ENCODE measurements around the gene MTERF4. TPM values are rescaled to one million over a fixed set of nuclear protein-coding genes. Genes with fewer than 3 reads are reported as not detected.

MTERF4 gene
- total RNA-seq, 1 donor from 2014 or later, result 21.5 TPM

GRCh38 chr2:241070811-241071676 is 31.0 kb downstream of the MTERF4 start:
- Mint-ChIP-seq H3K4me3 (ENCODE audit: unreplicated experiment) (no peak overlapping the region), H3K9me3 (ENCODE audit: low read depth) (no peaks in the 10 kb centered on the region), H3K27me3 (ENCODE audit: low read depth) (peaks cover 26% of the 10 kb centered on the region), H3K36me3 (ENCODE audit: low read depth) (peaks cover 2% of the 10 kb centered on the region), H3K4me1 (ENCODE audit: low read depth) (no peaks in the 10 kb centered on the region), H3K27ac (ENCODE audit: unreplicated experiment) (no peak overlapping the region)
- DNase-seq (ENCODE audit: low spot score), result no peak
- TF ChIP-seq CTCF (IDR thresholded peaks at IDR 0.05), result no peak

DNA sequence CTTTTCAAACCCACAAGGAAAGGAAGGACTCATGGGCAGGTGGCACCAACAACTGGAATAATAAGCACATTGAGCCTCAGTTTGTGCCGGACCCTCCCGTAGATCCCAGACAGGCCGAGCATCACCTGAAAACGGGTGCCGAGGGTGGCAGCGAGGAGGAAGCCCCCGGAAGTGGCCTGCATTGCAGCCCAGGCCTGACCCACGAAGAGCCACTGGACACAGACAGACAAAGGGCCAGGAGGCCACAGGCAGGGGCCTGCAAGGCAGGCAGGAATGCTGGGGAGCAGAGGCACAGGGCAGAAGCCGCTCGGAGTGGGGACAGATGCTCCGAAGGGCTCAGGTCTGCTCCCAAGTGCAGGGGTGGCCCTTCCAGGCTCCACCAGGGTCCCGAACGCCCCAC is 31.7 kb downstream of the MTERF4 start:
- no peaks in the 10 kb centered on the region for H3K4me1 Mint-ChIP-seq (ENCODE audit: low read depth)

DNA sequence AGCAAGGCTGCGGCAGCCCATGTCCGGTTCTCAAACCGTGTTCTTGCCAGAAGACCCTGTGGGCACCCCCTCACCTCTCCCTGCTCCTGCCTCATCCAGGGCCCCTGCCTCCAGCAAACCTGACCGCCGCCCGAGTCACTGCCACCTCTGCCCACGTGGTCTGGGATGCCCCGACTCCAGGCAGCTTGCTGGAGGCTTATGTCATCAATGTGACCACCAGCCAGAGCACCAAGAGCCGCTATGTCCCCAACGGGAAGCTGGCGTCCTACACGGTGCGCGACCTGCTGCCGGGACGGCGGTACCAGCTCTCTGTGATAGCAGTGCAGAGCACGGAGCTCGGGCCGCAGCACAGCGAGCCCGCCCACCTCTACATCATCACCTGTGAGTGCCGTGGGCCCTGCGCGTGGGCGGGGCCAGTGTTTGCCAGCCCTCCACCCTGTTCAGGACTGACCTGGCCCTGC is 32.2 kb downstream of the MTERF4 start:
- Mint-ChIP-seq H3K27me3 (ENCODE audit: low read depth) (peaks cover 35% of the 10 kb centered on the region), H3K36me3 (ENCODE audit: low read depth) (no peaks in the 10 kb centered on the region), H3K4me1 (ENCODE audit: low read depth) (no peaks in the 10 kb centered on the region), H3K4me3 (ENCODE audit: unreplicated experiment) (no peak overlapping the region), H3K9me3 (ENCODE audit: low read depth) (no peaks in the 10 kb centered on the region), H3K27ac (ENCODE audit: unreplicated experiment) (no peak overlapping the region)
- peak; percentile 94 for DNase-seq (ENCODE audit: low spot score)
- TF ChIP-seq CTCF (IDR thresholded peaks at IDR 0.05), result no peak

More for the DNA sequence above, 31.7 kb downstream of the MTERF4 start:
- no peak for DNase-seq (ENCODE audit: low spot score)
- no peak for TF ChIP-seq CTCF (IDR thresholded peaks at IDR 0.05)
- Mint-ChIP-seq H3K27ac (ENCODE audit: unreplicated experiment) (no peak overlapping the region), H3K27me3 (ENCODE audit: low read depth) (peaks cover 31% of the 10 kb centered on the region), H3K36me3 (ENCODE audit: low read depth) (peaks cover 2% of the 10 kb centered on the region), H3K9me3 (ENCODE audit: low read depth) (no peaks in the 10 kb centered on the region), H3K4me3 (ENCODE audit: unreplicated experiment) (no peak overlapping the region)

DNA sequence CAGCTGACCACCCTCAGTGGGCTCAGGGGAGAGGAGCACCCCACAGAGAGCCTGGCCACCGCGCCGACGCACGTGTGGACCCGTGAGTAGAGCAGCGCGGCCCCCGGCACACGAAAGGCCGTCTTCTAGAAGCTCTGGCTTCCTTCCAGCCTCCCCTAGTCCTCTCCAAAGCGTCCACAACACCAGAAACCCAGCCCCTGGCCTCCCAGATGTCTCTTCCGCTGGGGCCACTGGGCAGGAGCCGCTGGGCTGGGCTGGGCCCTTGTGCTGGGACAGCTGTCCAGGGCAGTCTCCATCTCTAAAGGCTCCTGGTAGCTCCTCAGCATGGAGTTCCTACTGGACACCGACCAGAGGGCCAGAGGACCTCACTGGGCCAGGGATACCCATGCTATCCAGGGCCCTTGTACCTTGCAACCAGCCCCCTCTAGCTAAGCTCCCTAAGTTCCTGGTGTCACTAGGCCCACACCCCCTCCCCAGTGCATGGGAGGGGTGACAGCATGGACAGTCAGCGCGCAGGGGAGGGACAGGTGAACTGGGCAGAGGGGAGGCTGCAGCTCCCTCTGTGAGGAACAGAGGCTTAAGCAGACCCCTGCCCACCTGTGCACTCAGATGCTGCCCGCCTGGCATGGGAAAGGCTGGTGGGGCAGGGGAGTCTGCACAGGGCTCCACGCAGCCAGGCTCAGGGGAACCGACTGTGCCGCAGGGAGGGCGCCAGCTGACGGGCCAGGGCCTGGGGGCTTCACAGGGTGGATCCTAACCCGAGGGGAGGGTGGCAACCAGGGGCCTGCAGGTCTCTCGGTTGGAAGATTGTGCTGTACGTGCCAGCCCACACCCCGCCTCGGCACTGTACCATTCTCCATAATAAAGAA is 32.9 kb downstream of the MTERF4 start:
- Mint-ChIP-seq H3K27ac (ENCODE audit: unreplicated experiment) (no peak overlapping the region), H3K27me3 (ENCODE audit: low read depth) (peaks cover 37% of the 10 kb centered on the region), H3K4me3 (ENCODE audit: unreplicated experiment) (no peak overlapping the region), H3K4me1 (ENCODE audit: low read depth) (no peaks in the 10 kb centered on the region), H3K36me3 (ENCODE audit: low read depth) (no peaks in the 10 kb centered on the region), H3K9me3 (ENCODE audit: low read depth) (no peaks in the 10 kb centered on the region)
- DNase-seq (ENCODE audit: low spot score), result no peak
- no peak for TF ChIP-seq CTCF (IDR thresholded peaks at IDR 0.05)
